Activated T-helper 17 cell treated with anti-CD3 and anti-CD28 coated beads, Interleukin-2, amount 50 U/mL, for 72 hours (primary cell): ENCODE data around the gene MAGI1. TPM values are rescaled to one million over a fixed set of nuclear protein-coding genes. Genes with fewer than 3 reads are reported as not detected.

Experiments
- ATAC-seq: fragments of 150-1000 bp; cut with Tn5 transposase; replicated peaks from 2 replicates; pipeline ENCODE4 v1.10.0; 2021; ENCODE audit warnings: mild to moderate bottlenecking, moderate library complexity
- H3K27ac Mint-ChIP-seq: one replicate; pipeline ENCODE4 v1.8.0; 2022; ENCODE audit warnings: mixed read lengths
- H3K27me3 Mint-ChIP-seq: one replicate; pipeline ENCODE4 v1.8.0; 2022; ENCODE audit warnings: mixed read lengths
- H3K36me3 Mint-ChIP-seq: one replicate; pipeline ENCODE4 v1.8.0; 2022; ENCODE audit warnings: low read depth, mild to moderate bottlenecking, mixed read lengths
- H3K4me1 Mint-ChIP-seq: one replicate; pipeline ENCODE4 v1.8.0; 2022; ENCODE audit warnings: mixed read lengths
- H3K4me3 Mint-ChIP-seq: one replicate; pipeline ENCODE4 v1.8.0; 2022; ENCODE audit warnings: mild to moderate bottlenecking, mixed read lengths
- H3K9me3 Mint-ChIP-seq: one replicate; pipeline ENCODE4 v1.8.0; 2022; ENCODE audit warnings: mixed read lengths
- total RNA-seq, 2 donors: library from RNA; stranded (reverse); gene quantifications; one replicate each; pipeline ENCODE4 v1.2.3, GENCODE V29; 2022

Gene MAGI1
- total RNA-seq, 2 donors from 2014 or later: 0.06 TPM; not detected in 1

GRCh38 chr3:65828706-65829105 lies 210.0 kb downstream of the MAGI1 start:
- no peak overlapping the region for H3K4me3 Mint-ChIP-seq
- no peak overlapping the region for H3K27ac Mint-ChIP-seq
- ATAC-seq: no peak
- H3K9me3 Mint-ChIP-seq: no peaks in the 10 kb centered on the region
- no peaks in the 10 kb centered on the region for H3K36me3 Mint-ChIP-seq
- no peaks in the 10 kb centered on the region for H3K27me3 Mint-ChIP-seq
- H3K4me1 Mint-ChIP-seq: no peaks in the 10 kb centered on the region

- H3K4me1 Mint-ChIP-seq: no peaks in the 10 kb centered on the region
- no peaks in the 10 kb centered on the region for H3K9me3 Mint-ChIP-seq
- no peak for ATAC-seq
- H3K4me3 Mint-ChIP-seq: no peak overlapping the region
- H3K27ac Mint-ChIP-seq: no peak overlapping the region
- H3K36me3 Mint-ChIP-seq: no peaks in the 10 kb centered on the region
- no peaks in the 10 kb centered on the region for H3K27me3 Mint-ChIP-seq
These were observed 211.6 kb downstream of the MAGI1 start for GRCh38 chr3:65827076-65827475.

GRCh38 chr3:65824166-65824565 lies 214.6 kb downstream of the MAGI1 start:
- Mint-ChIP-seq H3K27me3 (no peaks in the 10 kb centered on the region), H3K36me3 (no peaks in the 10 kb centered on the region), H3K4me3 (no peak overlapping the region), H3K4me1 (no peaks in the 10 kb centered on the region), H3K9me3 (peaks cover 7% of the 10 kb centered on the region), H3K27ac (no peak overlapping the region)
- no peak for ATAC-seq

GRCh38 chr3:65820600-65820999 lies 218.1 kb downstream of the MAGI1 start:
- H3K4me1 Mint-ChIP-seq: no peaks in the 10 kb centered on the region
- no peaks in the 10 kb centered on the region for H3K27me3 Mint-ChIP-seq
- H3K36me3 Mint-ChIP-seq: no peaks in the 10 kb centered on the region
- H3K4me3 Mint-ChIP-seq: no peak overlapping the region
- no peak overlapping the region for H3K27ac Mint-ChIP-seq
- H3K9me3 Mint-ChIP-seq: peaks cover 7% of the 10 kb centered on the region
- no peak for ATAC-seq

- H3K9me3 Mint-ChIP-seq: peaks cover 7% of the 10 kb centered on the region
- no peak overlapping the region for H3K4me3 Mint-ChIP-seq
- no peak for ATAC-seq
- H3K27ac Mint-ChIP-seq: no peak overlapping the region
- no peaks in the 10 kb centered on the region for H3K4me1 Mint-ChIP-seq
- no peaks in the 10 kb centered on the region for H3K27me3 Mint-ChIP-seq
- no peaks in the 10 kb centered on the region for H3K36me3 Mint-ChIP-seq
These were observed 218.8 kb downstream of the MAGI1 start for GRCh38 chr3:65819896-65820295.

- H3K4me3 Mint-ChIP-seq: no peak overlapping the region
- H3K4me1 Mint-ChIP-seq: no peaks in the 10 kb centered on the region
- no peak overlapping the region for H3K27ac Mint-ChIP-seq
- no peak for ATAC-seq
- peaks cover 7% of the 10 kb centered on the region for H3K9me3 Mint-ChIP-seq
- no peaks in the 10 kb centered on the region for H3K27me3 Mint-ChIP-seq
- H3K36me3 Mint-ChIP-seq: no peaks in the 10 kb centered on the region
These were observed 221.1 kb downstream of the MAGI1 start for GRCh38 chr3:65817553-65818126.

- Mint-ChIP-seq H3K36me3 (no peaks in the 10 kb centered on the region), H3K4me1 (no peaks in the 10 kb centered on the region), H3K9me3 (no peaks in the 10 kb centered on the region), H3K27me3 (no peaks in the 10 kb centered on the region), H3K27ac (no peak overlapping the region), H3K4me3 (no peak overlapping the region)
- ATAC-seq: no peak
These were observed 222.5 kb downstream of the MAGI1 start for GRCh38 chr3:65816208-65816607.

GRCh38 chr3:65814845-65815578 lies 223.7 kb downstream of the MAGI1 start:
- Mint-ChIP-seq H3K4me3 (no peak overlapping the region), H3K4me1 (no peaks in the 10 kb centered on the region), H3K36me3 (no peaks in the 10 kb centered on the region), H3K9me3 (peaks cover 3% of the 10 kb centered on the region), H3K27ac (no peak overlapping the region), H3K27me3 (no peaks in the 10 kb centered on the region)
- no peak for ATAC-seq

GRCh38 chr3:65811892-65812291 lies 226.8 kb downstream of the MAGI1 start:
- no peaks in the 10 kb centered on the region for H3K27me3 Mint-ChIP-seq
- no peaks in the 10 kb centered on the region for H3K4me1 Mint-ChIP-seq
- no peak for ATAC-seq
- H3K27ac Mint-ChIP-seq: no peak overlapping the region
- H3K4me3 Mint-ChIP-seq: no peak overlapping the region
- no peaks in the 10 kb centered on the region for H3K36me3 Mint-ChIP-seq
- peaks cover 3% of the 10 kb centered on the region for H3K9me3 Mint-ChIP-seq

- ATAC-seq: no peak
- Mint-ChIP-seq H3K4me3 (no peak overlapping the region), H3K27me3 (no peaks in the 10 kb centered on the region), H3K27ac (no peak overlapping the region), H3K9me3 (peaks cover 3% of the 10 kb centered on the region), H3K4me1 (no peaks in the 10 kb centered on the region), H3K36me3 (no peaks in the 10 kb centered on the region)
These were observed 227.5 kb downstream of the MAGI1 start for GRCh38 chr3:65811086-65811761.

GRCh38 chr3:65810302-65810701 lies 228.4 kb downstream of the MAGI1 start:
- no peak for ATAC-seq
- Mint-ChIP-seq H3K36me3 (no peaks in the 10 kb centered on the region), H3K9me3 (peaks cover 3% of the 10 kb centered on the region), H3K4me3 (no peak overlapping the region), H3K4me1 (no peaks in the 10 kb centered on the region), H3K27ac (no peak overlapping the region), H3K27me3 (no peaks in the 10 kb centered on the region)

- H3K9me3 Mint-ChIP-seq: peaks cover 3% of the 10 kb centered on the region
These were observed 229.0 kb downstream of the MAGI1 start for GRCh38 chr3:65809641-65810150.

GRCh38 chr3:65808824-65809223 lies 229.9 kb downstream of the MAGI1 start:
- no peak for ATAC-seq
- Mint-ChIP-seq H3K4me3 (no peak overlapping the region), H3K36me3 (no peaks in the 10 kb centered on the region), H3K27ac (no peak overlapping the region), H3K27me3 (no peaks in the 10 kb centered on the region), H3K9me3 (peaks cover 3% of the 10 kb centered on the region), H3K4me1 (no peaks in the 10 kb centered on the region)

More at GRCh38 chr3:65809641-65810150, 229.0 kb downstream of the MAGI1 start:
- Mint-ChIP-seq H3K4me3 (no peak overlapping the region), H3K4me1 (no peaks in the 10 kb centered on the region), H3K36me3 (no peaks in the 10 kb centered on the region), H3K27ac (no peak overlapping the region), H3K27me3 (no peaks in the 10 kb centered on the region)
- no peak for ATAC-seq

- peaks cover 3% of the 10 kb centered on the region for H3K9me3 Mint-ChIP-seq
These were observed 230.3 kb downstream of the MAGI1 start for GRCh38 chr3:65808407-65808806.

GRCh38 chr3:65807225-65807624 lies 231.5 kb downstream of the MAGI1 start:
- Mint-ChIP-seq H3K36me3 (no peaks in the 10 kb centered on the region), H3K27me3 (no peaks in the 10 kb centered on the region), H3K27ac (no peak overlapping the region), H3K9me3 (peaks cover 3% of the 10 kb centered on the region), H3K4me1 (no peaks in the 10 kb centered on the region), H3K4me3 (no peak overlapping the region)
- no peak for ATAC-seq

More at GRCh38 chr3:65808407-65808806, 230.3 kb downstream of the MAGI1 start:
- no peaks in the 10 kb centered on the region for H3K36me3 Mint-ChIP-seq
- H3K4me3 Mint-ChIP-seq: no peak overlapping the region
- no peaks in the 10 kb centered on the region for H3K4me1 Mint-ChIP-seq
- no peak overlapping the region for H3K27ac Mint-ChIP-seq
- no peak for ATAC-seq
- no peaks in the 10 kb centered on the region for H3K27me3 Mint-ChIP-seq
